Fibroblast of skin of abdomen (primary cell): ENCODE data around the gene FURIN.
"Not testable (repeated sequence)": the region's sequence is repeated elsewhere in the genome, so short reads cannot be mapped to it uniquely, and the experiment has no call there.

Experiments used
- DNase-seq: peaks from one replicate; pipeline ENCODE4 v3.0.0-alpha.2; 2013

Gene FURIN

GRCh38 chr15:90902840-90903732 is 34.7 kb downstream of the FURIN start, which contains the start of gene MAN2A2:
Gene MAN2A2, plus strand, starts transcription at chr15:90903302. Its CDS starts 906 bp downstream, at chr15:90904208.
- DNase-seq, result peak; percentile 14

- DNase-seq, result no peak
Measured at GRCh38 chr15:90903733-90904536, 35.5 kb downstream of the FURIN start.

GRCh38 chr15:90904746-90905145 is 36.4 kb downstream of the FURIN start:
- no peak for DNase-seq

GRCh38 chr15:90905306-90906180 is 37.2 kb downstream of the FURIN start:
- no peak for DNase-seq

- no peak for DNase-seq
Measured at GRCh38 chr15:90906181-90906849, 37.9 kb downstream of the FURIN start.

- DNase-seq, result no peak
Measured at GRCh38 chr15:90907051-90907660, 38.8 kb downstream of the FURIN start.

GRCh38 chr15:90907838-90908507 is 39.6 kb downstream of the FURIN start:
- no peak for DNase-seq

- DNase-seq, result not testable (repeated sequence)
Measured at GRCh38 chr15:90909449-90909848, 41.1 kb downstream of the FURIN start.

GRCh38 chr15:90909976-90910375 is 41.6 kb downstream of the FURIN start:
- no peak for DNase-seq

- no peak for DNase-seq
Measured at GRCh38 chr15:90910441-90911301, 42.3 kb downstream of the FURIN start.

GRCh38 chr15:90911302-90911623 is 42.9 kb downstream of the FURIN start:
- DNase-seq, result no peak

- no peak for DNase-seq
Measured at GRCh38 chr15:90911906-90912769, 43.8 kb downstream of the FURIN start.

GRCh38 chr15:90912770-90913075 is 44.3 kb downstream of the FURIN start:
- no peak for DNase-seq

GRCh38 chr15:90913398-90913944 is 45.1 kb downstream of the FURIN start:
- DNase-seq, result no peak

GRCh38 chr15:90914305-90915080 is 46.1 kb downstream of the FURIN start:
- DNase-seq, result no peak

GRCh38 chr15:90915216-90915807 is 46.9 kb downstream of the FURIN start:
- no peak for DNase-seq

- DNase-seq, result no peak
Measured at GRCh38 chr15:90915808-90916440, 47.5 kb downstream of the FURIN start.
